ENCODE data around the gene ATG4C. TPM values are rescaled to one million over a fixed set of nuclear protein-coding genes. Genes with fewer than 3 reads are reported as not detected.

The ATG4C gene
- total and polyA plus RNA-seq, 2 of the 4 experiments (the other 2 are of a cell fraction), result 4.7 to 7.2 TPM

DNA sequence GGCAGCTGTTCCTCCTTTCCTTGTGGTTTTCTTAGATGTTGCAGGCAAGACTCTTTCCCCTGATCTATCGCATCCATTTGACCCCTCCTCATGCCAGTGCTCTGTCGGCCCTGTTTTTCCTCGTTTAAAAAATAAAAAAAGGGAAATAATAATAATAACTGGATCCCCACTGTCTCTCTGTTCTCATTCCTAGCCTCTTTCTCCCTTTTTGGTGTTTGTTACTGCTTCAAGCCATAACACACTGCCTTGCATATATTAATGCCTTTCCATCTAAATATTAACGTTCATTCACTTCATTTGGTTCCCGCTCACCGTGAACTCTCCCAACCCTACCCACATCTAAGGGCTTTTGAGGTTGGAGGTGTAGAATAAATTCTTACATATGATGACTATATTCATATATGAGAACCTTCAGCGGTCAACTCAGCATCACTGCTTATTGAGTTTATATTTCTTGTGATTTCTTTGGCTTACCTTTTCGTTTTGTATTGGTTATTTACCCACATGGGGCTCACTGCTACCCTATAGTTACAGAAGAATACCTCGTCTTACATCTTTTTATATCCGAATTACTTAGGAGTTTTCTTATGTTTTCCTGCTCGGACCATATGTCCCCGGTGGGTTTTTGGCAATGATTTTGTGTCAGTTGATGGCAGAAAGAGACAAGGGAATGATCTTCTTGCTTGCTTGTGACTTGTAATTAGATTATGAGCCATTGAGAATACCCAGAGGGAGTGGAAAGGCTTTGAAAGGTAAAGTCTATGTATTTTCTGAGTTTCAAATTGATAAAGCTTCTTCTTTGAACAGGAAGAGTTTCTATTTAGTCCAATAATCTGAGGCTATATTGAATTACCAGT lies 805 bp downstream of the ATG4C start:
- Histone ChIP-seq H3K14ac (replicated peaks; ENCODE audit: low read depth, low read length) (peak overlapping the region; percentile 69), H2AK9ac (replicated peaks; ENCODE audit: low read depth, low read length, poor library complexity) (no peak overlapping the region), H2BK15ac (ENCODE audit: low read depth, low read length) (no peak overlapping the region), H3K27me3 (ENCODE audit: control insufficient read depth, insufficient read depth, low read length) (no peaks in the 10 kb centered on the region), H3K36me3 (ENCODE audit: control insufficient read depth, insufficient read depth, low read length) (no peaks in the 10 kb centered on the region), H3K23ac (ENCODE audit: low read depth, low read length) (peak overlapping the region; percentile 75), H2BK20ac (ENCODE audit: low read depth, low read length) (no peak overlapping the region), H3K4me2 (ENCODE audit: low read depth, low read length) (peak overlapping the region; percentile 94), H2AK5ac (ENCODE audit: low read depth, low read length) (no peak overlapping the region), H3K9me1 (ENCODE audit: insufficient read depth, low read length) (no peaks in the 10 kb centered on the region), H4K91ac (ENCODE audit: insufficient read depth, low read depth, low read length) (peak overlapping the region; percentile 31; the same call in 1 of the 2 replicates), H3K56ac (ENCODE audit: extremely low read depth, insufficient read depth, low read length) (peak overlapping the region; percentile 53; the same call in 1 of the 2 replicates), H3K79me1 (ENCODE audit: low read depth in 1 of 2, low read length in 2 of 2) (peaks cover 10 to 20% of the 10 kb centered on the region in 2 experiments), H4K5ac (ENCODE audit: low read depth, low read length) (peak overlapping the region; percentile 14; the same call in 1 of the 2 replicates), H3K4me3 (ENCODE audit: insufficient read depth, low read depth, low read length) (peak overlapping the region; percentile 61), H4K8ac (ENCODE audit: low read depth in 2 of 2, low read length in 2 of 2) (peak overlapping the region; percentile 65 to 92; a peak in 3 of 4 replicates), H3K4ac (ENCODE audit: low read depth, low read length) (peak overlapping the region; percentile 67), H3K9me3 (ENCODE audit: control insufficient read depth, insufficient read depth, low read length) (no peaks in the 10 kb centered on the region), H3K9ac (ENCODE audit: low read depth, low read length) (peak overlapping the region; percentile 76), H3K27ac (ENCODE audit: insufficient read depth, low read length) (peak overlapping the region; percentile 52), H4K20me1 (ENCODE audit: insufficient read depth, low read length) (no peaks in the 10 kb centered on the region), H3K18ac (ENCODE audit: low read depth, low read length) (no peak overlapping the region), H2BK5ac (ENCODE audit: low read depth, low read length, poor library complexity, severe bottlenecking) (peak overlapping the region; percentile 25), H3K4me1 (ENCODE audit: control insufficient read depth, insufficient read depth, low read length) (no peaks in the 10 kb centered on the region), H2AFZ (replicated peaks; ENCODE audit: low read length, poor library complexity) (peak overlapping the region; percentile 99), H2BK120ac (ENCODE audit: low read depth, low read length) (0 out of 2 replicates have a peak overlapping the region, but pooled peaks have one; percentile 22)
- intact Hi-C loops (cut with micrococcal nuclease) (no loop called here), dilution Hi-C loops (cut with HindIII; ENCODE audit: low sequenced_read_pairs, unreplicated experiment) (no loop called here), in situ Hi-C loops (cut with MboI; ENCODE audit: low sequenced_read_pairs) (no loop called here)
- DNase-seq, result peak; percentile 19
- ChIA-PET POLR2A (ENCODE audit: unreplicated experiment) (no interaction called here), CTCF (no interaction called here)
- BruUV-seq (replicated peaks), result no TSS peak
- WGBS, 2 experiments (ENCODE audit: extremely low coverage in 2 of 2, insufficient read length in 1 of 2), result no CpG with 5 or more reads among the region's 12 CpGs
- ATAC-seq (ENCODE audit: low read depth), result peak; percentile 48
- TF ChIP-seq FOS (IDR thresholded peaks at IDR 0.05; ENCODE audit: low read depth, low read length) (no peak), SMC3 (IDR thresholded peaks at IDR 0.05; ENCODE audit: low read depth, low read length) (no peak), CHD1 (IDR thresholded peaks at IDR 0.05; ENCODE audit: low read depth, low read length) (no peak), RCOR1 (IDR thresholded peaks at IDR 0.05; ENCODE audit: insufficient replicate concordance, low read length) (no peak), BHLHE40 (IDR thresholded peaks at IDR 0.05; ENCODE audit: low read depth, low read length) (no peak), NFE2L2 (IDR thresholded peaks at IDR 0.05; ENCODE audit: low read depth, low read length) (no peak), MXI1 (IDR thresholded peaks at IDR 0.05; ENCODE audit: borderline replicate concordance, low read depth, low read length) (no peak), RAD21 (IDR thresholded peaks at IDR 0.05; ENCODE audit: low read length) (no peak), MAFK (IDR thresholded peaks at IDR 0.05; ENCODE audit: low read depth, low read length) (no peak), MAZ (IDR thresholded peaks at IDR 0.05; ENCODE audit: borderline replicate concordance, low read depth, low read length) (no peak), CEBPB (IDR thresholded peaks at IDR 0.05; ENCODE audit: low read depth, low read length) (no peak)
- TF ChIP-seq, protein P1, sequence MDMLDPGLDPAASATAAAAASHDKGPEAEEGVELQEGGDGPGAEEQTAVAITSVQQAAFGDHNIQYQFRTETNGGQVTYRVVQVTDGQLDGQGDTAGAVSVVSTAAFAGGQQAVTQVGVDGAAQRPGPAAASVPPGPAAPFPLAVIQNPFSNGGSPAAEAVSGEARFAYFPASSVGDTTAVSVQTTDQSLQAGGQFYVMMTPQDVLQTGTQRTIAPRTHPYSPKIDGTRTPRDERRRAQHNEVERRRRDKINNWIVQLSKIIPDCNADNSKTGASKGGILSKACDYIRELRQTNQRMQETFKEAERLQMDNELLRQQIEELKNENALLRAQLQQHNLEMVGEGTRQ (IDR thresholded peaks at IDR 0.05; ENCODE audit: low read depth, low read length), result no peak
- TF ChIP-seq, protein P2, sequence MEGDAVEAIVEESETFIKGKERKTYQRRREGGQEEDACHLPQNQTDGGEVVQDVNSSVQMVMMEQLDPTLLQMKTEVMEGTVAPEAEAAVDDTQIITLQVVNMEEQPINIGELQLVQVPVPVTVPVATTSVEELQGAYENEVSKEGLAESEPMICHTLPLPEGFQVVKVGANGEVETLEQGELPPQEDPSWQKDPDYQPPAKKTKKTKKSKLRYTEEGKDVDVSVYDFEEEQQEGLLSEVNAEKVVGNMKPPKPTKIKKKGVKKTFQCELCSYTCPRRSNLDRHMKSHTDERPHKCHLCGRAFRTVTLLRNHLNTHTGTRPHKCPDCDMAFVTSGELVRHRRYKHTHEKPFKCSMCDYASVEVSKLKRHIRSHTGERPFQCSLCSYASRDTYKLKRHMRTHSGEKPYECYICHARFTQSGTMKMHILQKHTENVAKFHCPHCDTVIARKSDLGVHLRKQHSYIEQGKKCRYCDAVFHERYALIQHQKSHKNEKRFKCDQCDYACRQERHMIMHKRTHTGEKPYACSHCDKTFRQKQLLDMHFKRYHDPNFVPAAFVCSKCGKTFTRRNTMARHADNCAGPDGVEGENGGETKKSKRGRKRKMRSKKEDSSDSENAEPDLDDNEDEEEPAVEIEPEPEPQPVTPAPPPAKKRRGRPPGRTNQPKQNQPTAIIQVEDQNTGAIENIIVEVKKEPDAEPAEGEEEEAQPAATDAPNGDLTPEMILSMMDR (conservative IDR thresholded peaks at IDR 0.05; ENCODE audit: low read depth, low read length), result no peak
- TF ChIP-seq, protein P3, sequence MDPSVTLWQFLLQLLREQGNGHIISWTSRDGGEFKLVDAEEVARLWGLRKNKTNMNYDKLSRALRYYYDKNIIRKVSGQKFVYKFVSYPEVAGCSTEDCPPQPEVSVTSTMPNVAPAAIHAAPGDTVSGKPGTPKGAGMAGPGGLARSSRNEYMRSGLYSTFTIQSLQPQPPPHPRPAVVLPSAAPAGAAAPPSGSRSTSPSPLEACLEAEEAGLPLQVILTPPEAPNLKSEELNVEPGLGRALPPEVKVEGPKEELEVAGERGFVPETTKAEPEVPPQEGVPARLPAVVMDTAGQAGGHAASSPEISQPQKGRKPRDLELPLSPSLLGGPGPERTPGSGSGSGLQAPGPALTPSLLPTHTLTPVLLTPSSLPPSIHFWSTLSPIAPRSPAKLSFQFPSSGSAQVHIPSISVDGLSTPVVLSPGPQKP (IDR thresholded peaks at IDR 0.05; ENCODE audit: borderline replicate concordance, low read depth, low read length), result no peak

Data from IMR-90 (cell line).